RWPE2 (cell line): ENCODE results near the gene BLOC1S4.

Source experiments
- ATAC-seq: fragments of 200-7000 bp; cut with Tn5 transposase; 3 replicates; pipeline ENCODE4 v1.9.1; 2021; ENCODE audit warnings: low read depth
- DNase-seq: peaks from one replicate; pipeline ENCODE4 v3.0.0-alpha.2; 2020; ENCODE audit warnings: low spot score
- H3K27ac ChIP-seq: fragments of 450-650 bp; 2 replicates; pipeline ENCODE4 v1.5.1; 2017; ENCODE audit warnings: mild to moderate bottlenecking; ENCODE audit not compliant: poor library complexity, severe bottlenecking
- H3K27me3 ChIP-seq: fragments of 250-450 bp; sonication (Bioruptor Pico); 2 replicates; pipeline ENCODE4 v1.5.1; 2021; ENCODE audit warnings: mild to moderate bottlenecking, moderate library complexity; ENCODE audit not compliant: insufficient read depth, poor library complexity, severe bottlenecking
- H3K36me3 ChIP-seq: fragments of 250-450 bp; sonication (Bioruptor Pico); 2 replicates; pipeline ENCODE4 v1.5.1; 2020; ENCODE audit warnings: low read depth, mild to moderate bottlenecking, moderate library complexity
- H3K4me1 ChIP-seq: fragments of 250-450 bp; sonication (Bioruptor Pico); 2 replicates; pipeline ENCODE4 v1.5.1; 2021; ENCODE audit warnings: mild to moderate bottlenecking, moderate library complexity; ENCODE audit not compliant: insufficient read depth, poor library complexity, severe bottlenecking
- H3K4me3 ChIP-seq: fragments of 250-450 bp; sonication (Bioruptor Pico); 2 replicates; pipeline ENCODE4 v1.5.1; 2021; ENCODE audit warnings: mild to moderate bottlenecking, moderate library complexity; ENCODE audit not compliant: severe bottlenecking
- H3K9me3 ChIP-seq: fragments of 250-450 bp; sonication (Bioruptor Pico); 2 replicates; pipeline ENCODE4 v1.5.1; 2021; ENCODE audit warnings: mild to moderate bottlenecking, moderate library complexity; ENCODE audit not compliant: severe bottlenecking
- TF ChIP-seq, protein P1 (sequence below): fragments of 450-650 bp; IDR thresholded peaks from one replicate; pipeline ENCODE4 v1.5.1; 2017; ENCODE audit warnings: mild to moderate bottlenecking, moderate library complexity; ENCODE audit not compliant: poor library complexity, severe bottlenecking

Gene BLOC1S4

GRCh38 chr4:6765703-6766102 lies 49.7 kb downstream of the BLOC1S4 start:
- TF ChIP-seq, protein P1, sequence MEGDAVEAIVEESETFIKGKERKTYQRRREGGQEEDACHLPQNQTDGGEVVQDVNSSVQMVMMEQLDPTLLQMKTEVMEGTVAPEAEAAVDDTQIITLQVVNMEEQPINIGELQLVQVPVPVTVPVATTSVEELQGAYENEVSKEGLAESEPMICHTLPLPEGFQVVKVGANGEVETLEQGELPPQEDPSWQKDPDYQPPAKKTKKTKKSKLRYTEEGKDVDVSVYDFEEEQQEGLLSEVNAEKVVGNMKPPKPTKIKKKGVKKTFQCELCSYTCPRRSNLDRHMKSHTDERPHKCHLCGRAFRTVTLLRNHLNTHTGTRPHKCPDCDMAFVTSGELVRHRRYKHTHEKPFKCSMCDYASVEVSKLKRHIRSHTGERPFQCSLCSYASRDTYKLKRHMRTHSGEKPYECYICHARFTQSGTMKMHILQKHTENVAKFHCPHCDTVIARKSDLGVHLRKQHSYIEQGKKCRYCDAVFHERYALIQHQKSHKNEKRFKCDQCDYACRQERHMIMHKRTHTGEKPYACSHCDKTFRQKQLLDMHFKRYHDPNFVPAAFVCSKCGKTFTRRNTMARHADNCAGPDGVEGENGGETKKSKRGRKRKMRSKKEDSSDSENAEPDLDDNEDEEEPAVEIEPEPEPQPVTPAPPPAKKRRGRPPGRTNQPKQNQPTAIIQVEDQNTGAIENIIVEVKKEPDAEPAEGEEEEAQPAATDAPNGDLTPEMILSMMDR, result no peak
- no peaks in the 10 kb centered on the region for H3K27me3 ChIP-seq
- no peaks in the 10 kb centered on the region for H3K9me3 ChIP-seq
- DNase-seq (no peak), ATAC-seq (no peak)
- H3K36me3 ChIP-seq, result no peaks in the 10 kb centered on the region
- H3K27ac ChIP-seq, result no peak overlapping the region
- no peak overlapping the region for H3K4me3 ChIP-seq
- H3K4me1 ChIP-seq, result peaks cover 13% of the 10 kb centered on the region
